NCI-H226 (cell line): ENCODE measurements around the gene VPS33A.
A peak's percentile ranks its signal among the peaks of the same experiment; 100 is the strongest.

ENCODE experiments used
- DNase-seq: peaks from one replicate; pipeline ENCODE4 v3.0.0-alpha.2; 2015

VPS33A gene

GRCh38 chr12:122250047-122250446 lies 16.2 kb downstream of the VPS33A start:
- DNase-seq, result no peak

- no peak for DNase-seq
These were observed 20.7 kb downstream of the VPS33A start for GRCh38 chr12:122245553-122245952.

GRCh38 chr12:122244565-122245371 lies 21.5 kb downstream of the VPS33A start:
- DNase-seq, result no peak

DNA sequence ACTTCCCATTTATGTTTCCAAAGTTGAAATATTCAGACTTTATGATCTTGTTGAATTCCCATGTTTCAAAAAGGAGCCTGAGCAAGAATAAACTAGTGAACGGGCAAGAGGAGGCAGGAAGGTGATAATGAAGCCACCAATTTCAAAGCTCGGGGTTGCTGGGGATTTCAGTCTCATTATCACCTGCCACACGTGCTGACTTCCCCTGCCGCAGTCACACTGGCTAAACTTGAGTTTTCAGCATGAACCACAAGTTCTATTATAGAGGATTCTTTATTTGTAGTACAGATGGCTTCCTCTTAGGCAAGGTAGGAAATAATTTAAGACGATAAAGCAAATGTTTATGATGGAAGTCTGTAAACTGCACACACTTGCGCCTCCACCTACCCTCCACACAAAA lies 22.3 kb downstream of the VPS33A start:
- no peak for DNase-seq

DNA sequence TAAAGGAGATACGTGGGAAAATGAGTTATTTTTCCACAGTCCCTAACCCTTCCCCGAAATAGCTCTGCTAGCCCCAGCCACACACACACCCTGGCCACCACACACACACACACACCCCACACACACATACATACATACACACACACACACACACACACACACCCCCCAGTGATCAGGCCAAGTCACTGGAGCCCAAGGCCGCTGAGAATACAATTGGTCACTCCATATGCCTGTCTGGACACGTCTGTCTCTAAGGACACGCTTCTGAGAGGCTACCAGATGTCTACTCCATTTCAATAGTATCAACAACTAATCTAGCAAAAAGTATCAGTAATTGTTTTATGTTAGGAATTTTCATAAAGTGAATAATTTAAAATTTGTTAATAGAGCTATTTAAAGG lies 27.4 kb downstream of the VPS33A start:
- DNase-seq, result no peak

DNA sequence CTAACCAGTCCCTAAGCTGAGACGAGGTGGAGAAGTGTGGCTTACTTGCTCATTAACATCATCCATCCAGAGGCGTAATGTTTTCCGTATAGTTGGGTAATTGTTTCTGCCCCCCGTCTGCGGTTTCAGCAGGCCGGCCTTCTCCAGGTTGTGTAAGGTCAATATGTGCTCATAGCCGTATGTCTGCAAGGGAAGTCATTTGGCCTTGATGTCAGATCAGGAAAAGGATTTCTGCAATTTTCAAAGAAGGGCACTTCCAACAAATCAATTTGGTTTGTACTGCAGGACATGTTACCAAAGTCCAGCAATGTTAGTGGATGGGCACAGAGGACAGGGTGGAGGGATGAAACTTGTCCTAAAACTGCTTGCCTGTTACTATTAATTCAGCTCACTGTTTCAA lies 30.6 kb downstream of the VPS33A start:
- no peak for DNase-seq

DNA sequence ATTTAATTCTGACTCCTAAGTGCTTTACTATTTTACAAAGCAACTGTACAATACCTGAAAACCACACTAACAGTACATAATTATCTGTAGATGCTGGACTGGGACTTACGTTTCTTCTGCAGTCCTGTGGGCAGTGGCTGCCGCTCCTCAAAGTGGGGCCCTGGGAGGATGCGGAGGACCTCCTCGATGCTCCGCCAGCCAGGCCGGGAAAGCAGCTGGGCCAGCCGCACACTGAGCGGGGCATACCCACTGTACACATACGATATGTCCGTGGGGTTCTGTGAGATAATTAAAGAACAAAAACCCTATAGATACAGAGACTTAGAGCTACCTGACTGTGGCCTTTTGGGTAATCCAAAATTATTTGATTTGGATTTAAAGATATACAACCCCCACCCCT lies 33.6 kb downstream of the VPS33A start:
- DNase-seq, result no peak

DNA sequence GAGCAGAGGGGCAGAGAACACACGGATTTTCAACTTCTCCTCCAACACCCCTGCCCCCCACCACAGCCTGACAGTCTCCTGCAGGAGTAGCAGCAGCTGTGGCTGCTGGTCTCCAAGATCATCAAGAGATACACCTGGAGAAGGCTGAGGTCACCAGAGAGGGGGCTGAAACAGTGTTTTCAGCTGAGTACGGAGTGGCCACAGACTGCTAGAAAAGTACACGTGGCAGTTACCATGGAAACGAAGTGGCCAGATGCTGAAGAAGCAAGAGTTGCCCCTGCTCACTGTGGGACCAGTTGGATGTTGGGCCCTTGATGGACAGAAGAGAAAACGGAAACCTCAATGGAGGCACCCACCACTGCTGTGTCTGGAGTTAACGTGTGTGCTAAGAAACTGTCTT lies 35.5 kb downstream of the VPS33A start:
- DNase-seq, result no peak

DNA sequence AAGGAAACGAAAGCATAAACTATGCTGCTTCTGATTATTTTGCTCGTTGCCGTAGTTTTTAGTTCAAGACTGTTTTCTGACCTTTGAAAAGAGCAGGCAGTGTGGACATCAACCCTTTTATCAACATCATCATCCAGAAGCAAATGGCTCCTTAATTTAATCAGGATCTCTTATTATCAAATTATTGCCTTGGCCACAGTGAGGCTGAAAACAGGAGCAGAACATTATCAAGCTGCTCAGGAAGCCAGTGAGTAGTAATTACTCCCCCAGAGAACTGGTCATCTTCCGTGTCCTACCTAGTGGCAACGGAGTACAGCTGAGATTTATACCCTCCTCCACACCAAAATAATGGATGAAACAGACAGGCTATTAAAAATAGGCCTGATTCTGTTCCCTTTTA lies 38.2 kb downstream of the VPS33A start:
- DNase-seq, result no peak

- DNase-seq, result no peak
These were observed 39.0 kb downstream of the VPS33A start for GRCh38 chr12:122227341-122227740.

- DNase-seq, result no peak
These were observed 39.7 kb downstream of the VPS33A start for GRCh38 chr12:122226366-122227125.

DNA sequence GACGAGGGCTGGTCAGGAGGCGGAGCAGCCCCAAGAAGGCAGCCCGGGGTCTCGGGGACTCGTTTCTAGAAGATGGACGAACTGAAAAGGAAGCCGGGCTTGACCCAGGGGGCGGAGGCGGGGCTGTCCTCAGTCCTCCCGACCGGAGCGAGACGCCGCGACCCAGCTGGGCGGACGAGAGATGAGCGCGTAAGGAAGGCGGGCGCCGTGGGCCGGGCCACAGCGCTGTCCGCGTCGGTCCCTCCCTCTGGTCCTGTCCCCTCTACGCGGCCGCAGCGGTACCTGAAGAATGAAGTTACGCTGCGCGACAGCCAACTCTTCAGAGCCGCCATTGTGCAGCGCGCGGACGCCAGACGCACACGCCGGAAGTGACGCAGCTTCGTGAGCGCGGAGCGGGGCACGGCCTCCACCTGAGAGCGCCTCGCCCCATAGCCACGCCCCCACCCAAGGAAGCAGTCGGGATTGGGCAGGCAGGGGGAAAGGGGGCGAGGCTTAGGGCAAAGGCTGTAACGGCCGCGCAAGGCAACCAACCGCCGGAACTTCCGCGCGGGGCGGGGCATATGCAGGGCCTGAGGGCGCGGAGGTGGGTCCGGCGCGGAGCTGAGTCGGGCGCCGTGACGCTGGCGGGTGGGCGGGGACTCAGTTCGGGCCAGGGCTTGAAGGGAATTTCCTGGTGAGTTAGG lies 40.5 kb downstream of the VPS33A start, which contains the start of gene DIABLO:
TSS of gene DIABLO (minus strand) at position 370 of the 683 bp plus-strand sequence. CDS start at position 332, 38 bp downstream.
- DNase-seq, result peak; percentile 98

- DNase-seq, result no peak
These were observed 49.8 kb downstream of the VPS33A start for GRCh38 chr12:122216445-122216844.

GRCh38 chr12:122215771-122216170 lies 50.5 kb downstream of the VPS33A start:
- no peak for DNase-seq

- DNase-seq, result no peak
These were observed 58.0 kb downstream of the VPS33A start for GRCh38 chr12:122208073-122208820.

GRCh38 chr12:122207391-122207790 lies 58.9 kb downstream of the VPS33A start:
- DNase-seq, result no peak

GRCh38 chr12:122206976-122207375 lies 59.3 kb downstream of the VPS33A start:
- DNase-seq, result no peak

- no peak for DNase-seq
These were observed 60.0 kb downstream of the VPS33A start for GRCh38 chr12:122206111-122206881.

GRCh38 chr12:122205053-122205925 lies 61.0 kb downstream of the VPS33A start:
- DNase-seq, result no peak

GRCh38 chr12:122204167-122205052 lies 61.9 kb downstream of the VPS33A start:
- DNase-seq, result no peak
